ENCODE measurements around the gene STX1A.
"Not testable (repeated sequence)": the region's sequence is repeated elsewhere in the genome, so short reads cannot be mapped to it uniquely, and the experiment has no call there.

The STX1A gene

GRCh38 chr7:73667344-73668102 lies 51.9 kb downstream of the STX1A start, which contains the start of gene VPS37D:
Gene VPS37D, plus strand, starts transcription at chr7:73667831. Its CDS starts 128 bp downstream, at chr7:73667959.
- Histone ChIP-seq H4K20me1 (ENCODE audit: insufficient read depth, low read length) (no peaks in the 10 kb centered on the region), H3K4me2 (ENCODE audit: low read length) (peak within 1 kb of the TSS; percentile 85), H3K4me1 (ENCODE audit: insufficient read depth, low read length, severe bottlenecking) (peaks cover 11% of the 10 kb centered on the region), H3K27ac (ENCODE audit: low read depth, low read length, poor library complexity, severe bottlenecking) (no peak within 1 kb of the TSS), H3K9me3 (ENCODE audit: low read length) (peaks cover 7% of the 10 kb centered on the region), H3K9me2 (ENCODE audit: low read depth, low read length) (no peaks in the 10 kb centered on the region), H3F3A (ENCODE audit: insufficient read depth, low read length) (no peaks in the 10 kb centered on the region), H3K36me3 (ENCODE audit: insufficient read depth, low read length) (no peaks in the 10 kb centered on the region; the same call in 1 of the 2 replicates), H3K9ac (ENCODE audit: low read length) (peak within 1 kb of the TSS; percentile 63), H3K4me3 (ENCODE audit: low read depth, low read length, poor library complexity, severe bottlenecking) (peak within 1 kb of the TSS; percentile 63), H3K79me2 (ENCODE audit: insufficient read depth, low read length) (no peaks in the 10 kb centered on the region), H2AFZ (ENCODE audit: low read length) (peak within 1 kb of the TSS; percentile 62; the same call in 1 of the 2 replicates), H3K27me3 (ENCODE audit: insufficient read depth, low read length) (peaks cover 8% of the 10 kb centered on the region; the same call in 1 of the 2 replicates)
- TF ChIP-seq EZH2 (IDR thresholded peaks at IDR 0.05; ENCODE audit: borderline replicate concordance, low read length): no peak
- peak; percentile 76 for TF ChIP-seq CTCF (IDR thresholded peaks at IDR 0.05; ENCODE audit: low read length)

- H3K27ac ChIP-seq (ENCODE audit: low read depth, low read length, poor library complexity, severe bottlenecking): no peak overlapping the region
- peaks cover 9% of the 10 kb centered on the region; the same call in 1 of the 2 replicates for H3K27me3 ChIP-seq (ENCODE audit: insufficient read depth, low read length)
- no peak overlapping the region for H3K4me3 ChIP-seq (ENCODE audit: low read depth, low read length, poor library complexity, severe bottlenecking)
- no peak for TF ChIP-seq EZH2 (IDR thresholded peaks at IDR 0.05; ENCODE audit: borderline replicate concordance, low read length)
- no peak for TF ChIP-seq CTCF (IDR thresholded peaks at IDR 0.05; ENCODE audit: low read length)
- H3K9me3 ChIP-seq (ENCODE audit: low read length): peaks cover 7% of the 10 kb centered on the region
- H3K9ac ChIP-seq (ENCODE audit: low read length): no peak overlapping the region
- no peaks in the 10 kb centered on the region for H3F3A ChIP-seq (ENCODE audit: insufficient read depth, low read length)
- no peak overlapping the region for H2AFZ ChIP-seq (ENCODE audit: low read length)
- no peaks in the 10 kb centered on the region for H3K9me2 ChIP-seq (ENCODE audit: low read depth, low read length)
- H3K36me3 ChIP-seq (ENCODE audit: insufficient read depth, low read length): no peaks in the 10 kb centered on the region; the same call in 1 of the 2 replicates
- H3K4me1 ChIP-seq (ENCODE audit: insufficient read depth, low read length, severe bottlenecking): peaks cover 4% of the 10 kb centered on the region
- H4K20me1 ChIP-seq (ENCODE audit: insufficient read depth, low read length): no peaks in the 10 kb centered on the region
- H3K4me2 ChIP-seq (ENCODE audit: low read length): no peak overlapping the region
- H3K79me2 ChIP-seq (ENCODE audit: insufficient read depth, low read length): no peaks in the 10 kb centered on the region
Measured at GRCh38 chr7:73663033-73663432, 56.4 kb downstream of the STX1A start.

- H3K4me2 ChIP-seq (ENCODE audit: low read length); H3K79me2 ChIP-seq (ENCODE audit: insufficient read depth, low read length); H3F3A ChIP-seq (ENCODE audit: insufficient read depth, low read length); H2AFZ ChIP-seq (ENCODE audit: low read length); H4K20me1 ChIP-seq (ENCODE audit: insufficient read depth, low read length); H3K9me3 ChIP-seq (ENCODE audit: low read length); H3K27me3 ChIP-seq (ENCODE audit: insufficient read depth, low read length); H3K9me2 ChIP-seq (ENCODE audit: low read depth, low read length); H3K9ac ChIP-seq (ENCODE audit: low read length); H3K36me3 ChIP-seq (ENCODE audit: insufficient read depth, low read length); H3K4me1 ChIP-seq (ENCODE audit: insufficient read depth, low read length, severe bottlenecking); H3K27ac ChIP-seq (ENCODE audit: low read depth, low read length, poor library complexity, severe bottlenecking); H3K4me3 ChIP-seq (ENCODE audit: low read depth, low read length, poor library complexity, severe bottlenecking): not testable (repeated sequence)
Measured at GRCh38 chr7:73660594-73660993, 58.9 kb downstream of the STX1A start.

All from OCI-LY1 (cell line).